Glutamatergic neuron (in vitro differentiated cells): ENCODE data around the gene UMODL1. TPM values are rescaled to one million over a fixed set of nuclear protein-coding genes. Genes with fewer than 3 reads are reported as not detected.

Source experiments
- DNase-seq: peaks from one replicate; pipeline ENCODE4 v3.0.0; 2022
- H3K27ac Mint-ChIP-seq: one replicate; pipeline ENCODE4 v1.8.0; 2020; ENCODE audit warnings: mild to moderate bottlenecking, mixed read lengths, inconsistent platforms; ENCODE audit not compliant: unreplicated experiment
- H3K27me3 Mint-ChIP-seq: one replicate; pipeline ENCODE4 v1.8.0; 2020; ENCODE audit warnings: mild to moderate bottlenecking, moderate library complexity, mixed read lengths, inconsistent platforms; ENCODE audit not compliant: unreplicated experiment
- H3K36me3 Mint-ChIP-seq: one replicate; pipeline ENCODE4 v1.8.0; 2020; ENCODE audit warnings: mild to moderate bottlenecking, mixed read lengths, inconsistent platforms; ENCODE audit not compliant: unreplicated experiment
- H3K4me1 Mint-ChIP-seq: one replicate; pipeline ENCODE4 v1.8.0; 2020; ENCODE audit warnings: mild to moderate bottlenecking, low read depth, mixed read lengths, inconsistent platforms; ENCODE audit not compliant: unreplicated experiment
- H3K4me3 Mint-ChIP-seq: one replicate; pipeline ENCODE4 v1.8.0; 2020; ENCODE audit warnings: mild to moderate bottlenecking, mixed read lengths, inconsistent platforms; ENCODE audit not compliant: unreplicated experiment
- H3K9me3 Mint-ChIP-seq: one replicate; pipeline ENCODE4 v1.8.0; 2020; ENCODE audit warnings: mild to moderate bottlenecking, moderate library complexity, mixed read lengths, inconsistent platforms; ENCODE audit not compliant: unreplicated experiment
- total RNA-seq: library from RNA; stranded (reverse); fragmentation: NEBNext Ultra II Directional; extraction: Animal tissue kit (Norgen Biotek cat#: 25700); gene quantifications from one replicate; pipeline ENCODE4 v1.2.1, GENCODE V29; 2021; ENCODE audit not compliant: unreplicated experiment
- TF ChIP-seq, protein P1 (sequence below): fragments of 200-600 bp; sonication (generic); IDR thresholded peaks from one replicate; pipeline ENCODE4 v1.5.0; 2021; ENCODE audit not compliant: partially characterized antibody, unreplicated experiment

Gene UMODL1
- total RNA-seq, 1 donor from 2014 or later = not detected

DNA sequence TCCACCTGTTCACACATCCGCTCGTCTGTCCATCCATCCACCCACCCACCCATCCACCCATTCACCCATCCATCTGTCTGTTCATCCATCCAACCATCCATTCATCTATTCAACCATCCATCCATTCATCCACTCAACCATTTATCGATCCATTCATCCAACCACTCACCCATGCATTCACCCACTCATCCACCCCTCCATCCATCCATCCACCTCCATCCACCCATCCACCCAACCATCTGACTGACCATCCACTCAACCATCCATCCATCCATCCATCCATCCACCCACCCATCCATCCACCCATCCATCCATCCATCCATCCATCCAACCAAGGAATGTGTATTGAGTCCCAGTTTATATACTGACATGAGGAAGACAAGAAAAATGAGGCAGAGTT, 73.1 kb downstream of the UMODL1 start:
- Mint-ChIP-seq H3K4me1 (peaks cover 5% of the 10 kb centered on the region), H3K27ac (no peak overlapping the region), H3K27me3 (peaks cover 8% of the 10 kb centered on the region), H3K36me3 (no peaks in the 10 kb centered on the region), H3K9me3 (peaks cover 5% of the 10 kb centered on the region), H3K4me3 (no peak overlapping the region)
- TF ChIP-seq, protein P1, sequence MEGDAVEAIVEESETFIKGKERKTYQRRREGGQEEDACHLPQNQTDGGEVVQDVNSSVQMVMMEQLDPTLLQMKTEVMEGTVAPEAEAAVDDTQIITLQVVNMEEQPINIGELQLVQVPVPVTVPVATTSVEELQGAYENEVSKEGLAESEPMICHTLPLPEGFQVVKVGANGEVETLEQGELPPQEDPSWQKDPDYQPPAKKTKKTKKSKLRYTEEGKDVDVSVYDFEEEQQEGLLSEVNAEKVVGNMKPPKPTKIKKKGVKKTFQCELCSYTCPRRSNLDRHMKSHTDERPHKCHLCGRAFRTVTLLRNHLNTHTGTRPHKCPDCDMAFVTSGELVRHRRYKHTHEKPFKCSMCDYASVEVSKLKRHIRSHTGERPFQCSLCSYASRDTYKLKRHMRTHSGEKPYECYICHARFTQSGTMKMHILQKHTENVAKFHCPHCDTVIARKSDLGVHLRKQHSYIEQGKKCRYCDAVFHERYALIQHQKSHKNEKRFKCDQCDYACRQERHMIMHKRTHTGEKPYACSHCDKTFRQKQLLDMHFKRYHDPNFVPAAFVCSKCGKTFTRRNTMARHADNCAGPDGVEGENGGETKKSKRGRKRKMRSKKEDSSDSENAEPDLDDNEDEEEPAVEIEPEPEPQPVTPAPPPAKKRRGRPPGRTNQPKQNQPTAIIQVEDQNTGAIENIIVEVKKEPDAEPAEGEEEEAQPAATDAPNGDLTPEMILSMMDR = no peak
- DNase-seq = no peak

DNA sequence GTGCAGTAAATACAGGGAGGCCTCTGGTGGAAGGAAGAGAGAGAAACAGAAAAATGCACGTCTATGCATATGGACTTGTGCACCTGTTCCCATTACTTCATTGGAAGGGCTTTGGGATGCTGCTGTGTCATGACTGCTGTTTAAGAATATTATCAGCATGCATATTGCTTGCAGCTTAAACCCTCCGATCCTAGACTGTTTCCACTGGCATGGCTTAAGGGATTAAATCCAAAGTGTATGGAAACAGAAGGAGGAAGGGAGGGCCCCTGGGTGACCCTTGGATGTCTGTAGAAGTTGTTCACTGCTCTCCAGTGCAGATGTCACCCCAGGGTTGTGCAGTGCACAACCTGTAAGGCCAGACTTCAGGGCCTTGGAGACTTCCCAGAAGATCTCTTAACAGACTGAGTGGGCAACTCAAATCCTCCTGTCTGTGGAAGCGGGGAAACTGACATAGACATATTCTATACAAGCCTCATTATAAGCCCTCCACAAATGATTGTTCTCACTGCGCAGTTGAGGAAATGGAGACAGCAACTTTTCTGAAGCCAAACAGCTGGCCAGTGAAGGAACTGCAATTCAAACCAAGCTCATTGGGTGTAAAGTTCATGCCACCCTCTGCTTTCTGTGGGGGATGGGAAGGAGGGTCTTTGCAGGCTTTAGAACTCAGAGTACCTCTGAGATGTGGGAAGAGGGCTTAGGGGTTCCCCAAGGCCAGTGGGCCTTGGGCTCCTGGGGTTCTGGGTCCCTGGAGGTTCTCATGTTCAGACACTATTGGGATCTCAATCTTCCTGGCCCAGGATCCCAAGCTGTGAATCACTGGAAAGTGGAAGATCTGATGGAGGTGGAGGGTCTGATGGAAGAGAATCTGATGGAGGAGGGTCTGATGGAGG, 73.8 kb downstream of the UMODL1 start:
- peaks cover 9% of the 10 kb centered on the region for H3K27me3 Mint-ChIP-seq
- H3K27ac Mint-ChIP-seq = no peak overlapping the region

DNA sequence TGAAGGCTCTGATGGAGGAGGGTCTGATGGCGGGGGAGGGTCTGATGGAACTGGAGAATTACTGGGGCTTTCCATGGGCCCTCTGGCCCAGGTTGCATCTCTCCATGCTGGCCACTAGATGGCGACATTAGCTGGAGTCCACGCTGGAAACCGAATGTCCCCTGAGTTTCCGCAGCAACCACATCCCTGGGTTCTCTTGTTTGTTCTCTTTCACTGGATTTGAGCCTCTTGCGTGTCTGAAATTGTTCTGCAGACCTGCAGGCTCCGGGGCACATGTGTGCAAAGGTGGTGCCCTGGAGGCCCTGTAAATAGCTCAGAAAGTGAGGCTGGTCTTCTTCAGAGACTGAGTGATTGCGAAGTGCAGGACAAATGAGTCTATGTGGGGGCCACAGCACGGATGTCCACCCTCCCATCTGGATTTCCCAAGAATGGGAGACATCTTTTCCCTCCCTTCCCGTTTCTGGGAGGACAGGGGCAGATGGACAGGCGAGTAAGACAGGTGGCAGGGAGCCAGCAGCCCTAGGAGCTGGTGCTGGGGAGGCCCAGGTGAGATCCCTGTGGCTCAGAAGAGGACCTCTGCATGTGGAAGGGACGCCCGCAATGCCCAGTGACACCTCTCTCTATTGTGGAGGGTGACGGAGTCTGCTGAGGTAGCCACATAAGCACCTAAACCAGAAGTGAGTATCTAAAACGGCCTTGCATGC, 74.6 kb downstream of the UMODL1 start:
- H3K4me3 Mint-ChIP-seq = no peak overlapping the region

More for the DNA sequence above, 73.8 kb downstream of the UMODL1 start:
- no peak for DNase-seq
- H3K4me1 Mint-ChIP-seq = peaks cover 5% of the 10 kb centered on the region
- TF ChIP-seq, protein P1 = no peak
- H3K36me3 Mint-ChIP-seq = no peaks in the 10 kb centered on the region
- no peak overlapping the region for H3K4me3 Mint-ChIP-seq
- H3K9me3 Mint-ChIP-seq = peaks cover 5% of the 10 kb centered on the region

DNA sequence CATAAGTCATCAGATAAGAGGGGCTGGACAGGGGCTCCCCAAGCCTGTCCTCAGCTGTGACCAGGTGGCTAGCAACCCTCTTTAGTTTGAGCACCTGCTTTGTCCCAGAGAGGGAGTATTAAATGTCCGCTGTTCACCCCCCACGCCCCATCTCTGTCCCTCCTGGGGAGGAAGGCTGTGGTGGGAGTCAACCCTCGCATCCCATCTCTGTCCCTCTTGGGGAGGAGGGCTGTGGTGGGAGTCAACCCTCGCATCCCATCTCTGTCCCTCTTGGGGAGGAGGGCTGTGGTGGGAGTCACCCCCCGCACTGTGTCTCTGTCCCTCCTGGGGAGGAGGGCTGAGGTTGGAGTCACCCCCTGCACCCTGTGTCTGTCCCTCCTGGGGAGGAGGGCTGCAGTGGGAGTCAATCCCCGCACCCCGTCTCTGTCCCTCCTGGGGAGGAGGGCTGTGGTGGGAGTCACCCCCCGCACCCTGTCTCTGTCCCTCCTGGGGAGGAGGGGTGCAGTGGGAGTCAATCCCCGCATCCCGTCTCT, 75.2 kb downstream of the UMODL1 start:
- Mint-ChIP-seq H3K4me3 (no peak overlapping the region), H3K27me3 (peaks cover 9% of the 10 kb centered on the region), H3K27ac (no peak overlapping the region), H3K9me3 (peaks cover 5% of the 10 kb centered on the region), H3K36me3 (no peaks in the 10 kb centered on the region), H3K4me1 (peaks cover 5% of the 10 kb centered on the region)
- DNase-seq = no peak
- TF ChIP-seq, protein P1 = no peak

More for the DNA sequence above, 74.6 kb downstream of the UMODL1 start:
- peaks cover 9% of the 10 kb centered on the region for H3K27me3 Mint-ChIP-seq
- peak overlapping the region; percentile 31 for H3K27ac Mint-ChIP-seq
- peak; percentile 68 for DNase-seq
- TF ChIP-seq, protein P1 = peak; percentile 92
- H3K9me3 Mint-ChIP-seq = peaks cover 5% of the 10 kb centered on the region
- H3K36me3 Mint-ChIP-seq = no peaks in the 10 kb centered on the region
- peaks cover 5% of the 10 kb centered on the region for H3K4me1 Mint-ChIP-seq

DNA sequence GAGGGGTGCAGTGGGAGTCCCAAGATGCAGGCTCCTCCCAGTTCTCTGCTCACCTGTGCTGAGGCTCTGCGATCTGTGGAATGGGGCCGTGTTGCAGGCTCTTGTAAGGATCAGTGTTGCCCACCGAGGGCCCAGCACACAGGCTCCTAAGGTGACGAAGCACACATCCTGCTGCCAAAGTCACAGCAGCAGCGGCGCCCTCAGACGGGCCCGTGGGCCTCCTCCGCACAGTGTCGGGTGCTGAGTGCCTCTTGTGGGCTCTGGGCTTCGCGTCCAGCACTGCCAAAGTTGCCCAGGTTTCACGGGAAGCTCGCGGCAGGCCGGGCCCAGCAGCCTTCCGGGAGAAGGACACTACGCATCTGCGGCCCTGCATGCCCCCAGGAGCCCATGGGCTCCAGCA, 75.7 kb downstream of the UMODL1 start:
- DNase-seq = no peak
- TF ChIP-seq, protein P1 = no peak
- Mint-ChIP-seq H3K4me1 (peaks cover 5% of the 10 kb centered on the region), H3K27ac (no peak overlapping the region), H3K4me3 (no peak overlapping the region), H3K36me3 (no peaks in the 10 kb centered on the region), H3K9me3 (peaks cover 5% of the 10 kb centered on the region), H3K27me3 (peaks cover 9% of the 10 kb centered on the region)
